Measurements from ENCODE around the gene CYP2A13. TPM values are rescaled to one million over a fixed set of nuclear protein-coding genes. Genes with fewer than 3 reads are reported as not detected.

CYP2A13 gene
- total RNA-seq, 1 experiment from 2014 or later: 0.48 TPM

GRCh38 chr19:41131186-41131585, 42.9 kb downstream of the CYP2A13 start:
- Mint-ChIP-seq H3K4me3 (no peak overlapping the region), H3K9me3 (no peaks in the 10 kb centered on the region), H3K27ac (no peak overlapping the region), H3K27me3 (ENCODE audit: low read depth) (peaks cover 50% of the 10 kb centered on the region), H3K36me3 (no peaks in the 10 kb centered on the region), H3K4me1 (peaks cover 39% of the 10 kb centered on the region)
- ChIA-PET CTCF (no interaction called here), POLR2A (no interaction called here)
- no peak for DNase-seq (ENCODE audit: low spot score)
- ATAC-seq: no peak
- TF ChIP-seq TEAD1 (CRISPR knock-in tag; IDR thresholded peaks at IDR 0.05) (no peak), ERG (CRISPR knock-in tag; IDR thresholded peaks at IDR 0.05) (no peak), AFF4 (CRISPR knock-in tag; IDR thresholded peaks at IDR 0.05; ENCODE audit: borderline replicate concordance) (no peak), ATF3 (CRISPR knock-in tag; conservative IDR thresholded peaks at IDR 0.05) (no peak), CTCF (IDR thresholded peaks at IDR 0.05) (no peak), MLX (CRISPR knock-in tag; IDR thresholded peaks at IDR 0.05) (no peak), ZNF512 (CRISPR knock-in tag; IDR thresholded peaks at IDR 0.05; ENCODE audit: borderline replicate concordance) (no peak), ZBTB21 (CRISPR knock-in tag; IDR thresholded peaks at IDR 0.05; ENCODE audit: borderline replicate concordance) (no peak), OVOL2 (CRISPR knock-in tag; IDR thresholded peaks at IDR 0.05; ENCODE audit: borderline replicate concordance) (no peak), ZNF532 (CRISPR knock-in tag; IDR thresholded peaks at IDR 0.05; ENCODE audit: borderline replicate concordance) (no peak), SP1 (CRISPR knock-in tag; conservative IDR thresholded peaks at IDR 0.05) (no peak), RELA (CRISPR knock-in tag; IDR thresholded peaks at IDR 0.05; ENCODE audit: borderline replicate concordance) (no peak), NFATC4 (CRISPR knock-in tag; IDR thresholded peaks at IDR 0.05) (no peak), E2F4 (CRISPR knock-in tag; IDR thresholded peaks at IDR 0.05; ENCODE audit: borderline replicate concordance, low read depth) (no peak), E2F5 (CRISPR knock-in tag; IDR thresholded peaks at IDR 0.05) (no peak), PREB (CRISPR knock-in tag; IDR thresholded peaks at IDR 0.05; ENCODE audit: borderline replicate concordance) (no peak), NFE2L1 (CRISPR knock-in tag; IDR thresholded peaks at IDR 0.05) (no peak)

All from WTC11 (cell line).